WTC11 (cell line): Measurements from ENCODE around the gene PRDM15. TPM values are rescaled to one million over a fixed set of nuclear protein-coding genes. Genes with fewer than 3 reads are reported as not detected.

ENCODE experiments used
- ATAC-seq: fragments of 200-7000 bp; cut with Tn5 transposase; 2 replicates; pipeline ENCODE4 v1.10.0; 2021; ENCODE audit warnings: mild to moderate bottlenecking, moderate library complexity
- CTCF ChIA-PET: fragments of 300-600 bp; sonication (Branson Sonifier 250); formaldehyde crosslinking; loops from one replicate; lab custom pipeline; 2021; ENCODE audit warnings: antibody characterized with exemption; lab: Charles Lee
- POLR2A ChIA-PET: fragments of 350-600 bp; sonication (Branson Sonifier 250); formaldehyde crosslinking; loops from one replicate; lab custom pipeline; 2021; ENCODE audit warnings: antibody characterized with exemption; lab: Charles Lee
- DNase-seq: peaks from one replicate; pipeline ENCODE4 v3.0.0; 2021; ENCODE audit warnings: low spot score
- H3K27ac Mint-ChIP-seq: 2 replicates; pipeline ENCODE4 v1.8.0; 2021; ENCODE audit warnings: mixed read lengths
- H3K27me3 Mint-ChIP-seq: 2 replicates; pipeline ENCODE4 v1.8.0; 2021; ENCODE audit warnings: low read depth, mild to moderate bottlenecking, moderate library complexity, mixed read lengths
- H3K36me3 Mint-ChIP-seq: 2 replicates; pipeline ENCODE4 v1.8.0; 2021; ENCODE audit warnings: mixed read lengths
- H3K4me1 Mint-ChIP-seq: 2 replicates; pipeline ENCODE4 v1.8.0; 2022; ENCODE audit warnings: mixed read lengths
- H3K4me3 Mint-ChIP-seq: 2 replicates; pipeline ENCODE4 v1.8.0; 2021; ENCODE audit warnings: mild to moderate bottlenecking, moderate library complexity, mixed read lengths
- H3K9me3 Mint-ChIP-seq: 2 replicates; pipeline ENCODE4 v1.8.0; 2021; ENCODE audit warnings: mixed read lengths
- CBFB ChIP-seq: sonication (generic); formaldehyde crosslinking; IDR thresholded peaks from 2 replicates; pipeline ENCODE4 v1.8.1; 2022; ENCODE audit warnings: mild to moderate bottlenecking, low read depth, missing genetic modification reagents
- E2F1 ChIP-seq: sonication (generic); formaldehyde crosslinking; IDR thresholded peaks from 2 replicates; pipeline ENCODE4 v1.8.0; 2022; ENCODE audit warnings: mild to moderate bottlenecking, missing genetic modification reagents
- FOXK1 ChIP-seq: sonication (generic); formaldehyde crosslinking; IDR thresholded peaks from 2 replicates; pipeline ENCODE4 v1.8.0; 2022; ENCODE audit warnings: mild to moderate bottlenecking, moderate library complexity, missing genetic modification reagents
- FOXP4 ChIP-seq: sonication (generic); formaldehyde crosslinking; IDR thresholded peaks from 2 replicates; pipeline ENCODE4 v1.8.0; 2022; ENCODE audit warnings: mild to moderate bottlenecking, missing genetic modification reagents
- PRDM15 ChIP-seq: sonication (generic); formaldehyde crosslinking; IDR thresholded peaks from 2 replicates; pipeline ENCODE4 v1.8.0; 2022; ENCODE audit warnings: missing genetic modification reagents
- PRRX2 ChIP-seq: fragments of 250-450 bp; sonication (Bioruptor Pico); IDR thresholded peaks from 2 replicates; pipeline ENCODE4 v1.8.0; 2021; ENCODE audit warnings: mild to moderate bottlenecking
- USF1 ChIP-seq: sonication (generic); formaldehyde crosslinking; IDR thresholded peaks from 2 replicates; pipeline ENCODE4 v1.8.0; 2022; ENCODE audit warnings: mild to moderate bottlenecking, missing genetic modification reagents
- ZNF232 ChIP-seq: sonication (generic); formaldehyde crosslinking; IDR thresholded peaks from 2 replicates; pipeline ENCODE4 v1.8.0; 2022; ENCODE audit warnings: mild to moderate bottlenecking, missing genetic modification reagents
- ZNF263 ChIP-seq: sonication (generic); formaldehyde crosslinking; IDR thresholded peaks from 2 replicates; pipeline ENCODE4 v1.8.1; 2022; ENCODE audit warnings: low read depth, mild to moderate bottlenecking, moderate library complexity, missing genetic modification reagents
- ZNF416 ChIP-seq: fragments of 250-450 bp; sonication (Bioruptor Pico); IDR thresholded peaks from 2 replicates; pipeline ENCODE4 v1.9.0; 2021; ENCODE audit warnings: mild to moderate bottlenecking, inconsistent platforms
- ZNF423 ChIP-seq: fragments of 250-450 bp; sonication (Bioruptor Pico); IDR thresholded peaks from 2 replicates; pipeline ENCODE4 v2.1.2; 2022; ENCODE audit warnings: mild to moderate bottlenecking, moderate library complexity
- total RNA-seq: library from RNA; stranded (reverse); gene quantifications from 3 replicates; pipeline ENCODE4 v1.2.3, GENCODE V29; 2021

PRDM15 gene
- total RNA-seq, 1 experiment from 2014 or later = 12.9 TPM

- ATAC-seq (no peak), DNase-seq (no peak)
- Mint-ChIP-seq H3K9me3 (no peaks in the 10 kb centered on the region), H3K4me3 (peak overlapping the region; percentile 82), H3K4me1 (peaks cover 84% of the 10 kb centered on the region), H3K36me3 (peaks cover 5% of the 10 kb centered on the region), H3K27ac (peak overlapping the region; percentile 89), H3K27me3 (peaks cover 66% of the 10 kb centered on the region)
- ChIA-PET CTCF (interaction anchor here (1.1 to 14.5 kb wide), 7 partner anchors 9 to 151 kb away, joined by 3 to 207 read pairs (median 26); no protein-coding TSS in a partner anchor), POLR2A (interaction anchor here (2.3 to 2.4 kb wide), 3 partner anchors 9 to 150 kb away, joined by 6 to 8 read pairs (median 7); no protein-coding TSS in a partner anchor)
- TF ChIP-seq CBFB = no peak
- no peak for TF ChIP-seq ZNF232
- no peak for TF ChIP-seq ZNF416 (CRISPR knock-in tag)
- TF ChIP-seq PRRX2 (CRISPR knock-in tag) = no peak
These were observed 116.4 kb downstream of the PRDM15 start for GRCh38 chr21:41762753-41763152.

- H3K4me3 Mint-ChIP-seq = peak overlapping the region; percentile 82
- H3K36me3 Mint-ChIP-seq = peaks cover 5% of the 10 kb centered on the region
- H3K27me3 Mint-ChIP-seq = peaks cover 59% of the 10 kb centered on the region
- peaks cover 77% of the 10 kb centered on the region for H3K4me1 Mint-ChIP-seq
- DNase-seq = peak; percentile 88
- CTCF ChIA-PET = interaction anchor here (1.1 to 14.5 kb wide), 8 partner anchors 9 to 150 kb away, joined by 3 to 207 read pairs (median 22); no protein-coding TSS in a partner anchor
- TF ChIP-seq FOXP4 (CRISPR knock-in tag) (peak; percentile 67; the same call in 1 of the 2 replicates), USF1 (CRISPR knock-in tag) (no peak), PRRX2 (CRISPR knock-in tag) (no peak), PRDM15 (CRISPR knock-in tag) (peak; percentile 67; the same call in 1 of the 2 replicates), ZNF423 (CRISPR knock-in tag) (peak; percentile 76), E2F1 (no peak), FOXK1 (CRISPR knock-in tag) (peak; percentile 50; the same call in 1 of the 2 replicates), ZNF263 (CRISPR knock-in tag) (peak; percentile 61; the same call in 1 of the 2 replicates)
- TF ChIP-seq, all 79 proteins: peak for 5
- no peaks in the 10 kb centered on the region for H3K9me3 Mint-ChIP-seq
- H3K27ac Mint-ChIP-seq = peak overlapping the region; percentile 89
- POLR2A ChIA-PET = interaction anchor here (0.6 to 2.4 kb wide), 5 partner anchors 10 to 212 kb away, joined by 3 to 8 read pairs (median 6); no protein-coding TSS in a partner anchor
- ATAC-seq = peak; percentile 72
These were observed 117.1 kb downstream of the PRDM15 start for GRCh38 chr21:41761934-41762635.
